PC-9 (cell line): ENCODE measurements around the gene FAH.

Source experiments
- CTCF ChIP-seq: fragments of 200-600 bp; sonication (generic); conservative IDR thresholded peaks from 2 replicates; pipeline ENCODE4 v1.6.1; 2017; ENCODE audit warnings: mixed run types, antibody characterized with exemption, mild to moderate bottlenecking, moderate library complexity
- EZH2 ChIP-seq: fragments of 200-600 bp; sonication (generic); IDR thresholded peaks from 2 replicates; pipeline ENCODE4 v1.8.0; 2017; ENCODE audit warnings: antibody characterized with exemption, low read depth

DNA sequence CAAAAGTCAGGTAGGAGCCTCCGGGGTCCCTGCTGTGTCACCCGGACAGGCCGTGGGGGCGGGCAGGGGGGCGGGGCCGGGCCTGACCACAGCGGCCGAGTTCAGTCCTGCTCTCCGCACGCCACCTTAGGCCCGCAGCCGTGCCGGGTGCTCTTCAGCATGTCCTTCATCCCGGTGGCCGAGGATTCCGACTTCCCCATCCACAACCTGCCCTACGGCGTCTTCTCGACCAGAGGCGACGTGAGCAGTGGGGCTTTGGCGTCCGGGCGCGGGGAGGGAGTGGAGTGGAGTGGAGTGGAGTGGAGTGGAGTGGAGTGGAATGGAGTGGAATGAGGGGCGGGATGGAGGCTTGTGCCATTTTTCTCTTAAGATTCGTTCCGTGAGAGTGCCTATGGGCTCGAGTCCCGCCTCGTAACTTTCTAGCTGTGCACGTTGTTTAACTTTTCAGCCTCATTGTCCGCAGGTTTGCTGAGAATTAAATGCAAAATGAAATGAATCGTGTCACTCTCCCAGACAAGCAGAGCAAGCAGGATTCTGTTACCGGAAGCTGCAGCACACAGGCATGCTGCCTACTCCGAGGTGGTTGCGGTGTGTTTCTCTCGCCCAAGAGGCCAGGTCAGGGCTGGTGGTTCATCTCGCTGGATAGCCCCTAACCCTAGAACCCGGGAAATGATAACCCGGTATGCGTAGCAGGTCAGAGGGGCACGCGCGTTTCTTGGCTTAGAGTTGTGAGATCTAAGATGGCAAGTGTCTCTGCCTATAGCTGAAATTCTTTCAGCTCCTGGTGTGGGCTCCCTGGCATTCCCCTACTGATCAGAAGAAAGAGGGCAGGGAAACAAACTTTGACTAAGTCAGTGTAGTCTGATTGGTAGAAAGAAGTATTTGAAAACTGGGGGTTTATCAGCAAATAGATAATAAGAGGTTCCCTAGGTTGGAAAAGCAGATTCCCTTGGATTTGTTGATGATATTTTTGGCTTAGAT lies at the start of gene FAH:
- TF ChIP-seq CTCF, result no peak
- TF ChIP-seq EZH2, result no peak
